Left lobe of liver (tissue), 2 donors: ENCODE results near the gene NET1. TPM values are rescaled to one million over a fixed set of nuclear protein-coding genes. Genes with fewer than 3 reads are reported as not detected.
"Not testable (repeated sequence)": the region's sequence is repeated elsewhere in the genome, so short reads cannot be mapped to it uniquely, and the experiment has no call there.

Source experiments
- ATAC-seq: fragments of 200-7000 bp; cut with Tn5 transposase; one replicate; pipeline ENCODE4 v1.9.1; 2020; ENCODE audit warnings: mild to moderate bottlenecking, moderate library complexity
- DNase-seq: peaks from one replicate; pipeline ENCODE4 v3.0.0-alpha.2; 2020; ENCODE audit warnings: low spot score
- total RNA-seq: library from RNA; stranded (reverse); gene quantifications from one replicate; pipeline ENCODE4 v1.2.1, GENCODE V29; 2021
- donor health status: DM: no; HTN: no; CAD: no; lungs with moderate emphysema.
- donor health status: DM: no; HTN: yes; CAD: no.

Gene NET1, protein sequence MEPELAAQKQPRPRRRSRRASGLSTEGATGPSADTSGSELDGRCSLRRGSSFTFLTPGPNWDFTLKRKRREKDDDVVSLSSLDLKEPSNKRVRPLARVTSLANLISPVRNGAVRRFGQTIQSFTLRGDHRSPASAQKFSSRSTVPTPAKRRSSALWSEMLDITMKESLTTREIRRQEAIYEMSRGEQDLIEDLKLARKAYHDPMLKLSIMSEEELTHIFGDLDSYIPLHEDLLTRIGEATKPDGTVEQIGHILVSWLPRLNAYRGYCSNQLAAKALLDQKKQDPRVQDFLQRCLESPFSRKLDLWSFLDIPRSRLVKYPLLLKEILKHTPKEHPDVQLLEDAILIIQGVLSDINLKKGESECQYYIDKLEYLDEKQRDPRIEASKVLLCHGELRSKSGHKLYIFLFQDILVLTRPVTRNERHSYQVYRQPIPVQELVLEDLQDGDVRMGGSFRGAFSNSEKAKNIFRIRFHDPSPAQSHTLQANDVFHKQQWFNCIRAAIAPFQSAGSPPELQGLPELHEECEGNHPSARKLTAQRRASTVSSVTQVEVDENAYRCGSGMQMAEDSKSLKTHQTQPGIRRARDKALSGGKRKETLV
- 58.9 TPM for total RNA-seq

DNA sequence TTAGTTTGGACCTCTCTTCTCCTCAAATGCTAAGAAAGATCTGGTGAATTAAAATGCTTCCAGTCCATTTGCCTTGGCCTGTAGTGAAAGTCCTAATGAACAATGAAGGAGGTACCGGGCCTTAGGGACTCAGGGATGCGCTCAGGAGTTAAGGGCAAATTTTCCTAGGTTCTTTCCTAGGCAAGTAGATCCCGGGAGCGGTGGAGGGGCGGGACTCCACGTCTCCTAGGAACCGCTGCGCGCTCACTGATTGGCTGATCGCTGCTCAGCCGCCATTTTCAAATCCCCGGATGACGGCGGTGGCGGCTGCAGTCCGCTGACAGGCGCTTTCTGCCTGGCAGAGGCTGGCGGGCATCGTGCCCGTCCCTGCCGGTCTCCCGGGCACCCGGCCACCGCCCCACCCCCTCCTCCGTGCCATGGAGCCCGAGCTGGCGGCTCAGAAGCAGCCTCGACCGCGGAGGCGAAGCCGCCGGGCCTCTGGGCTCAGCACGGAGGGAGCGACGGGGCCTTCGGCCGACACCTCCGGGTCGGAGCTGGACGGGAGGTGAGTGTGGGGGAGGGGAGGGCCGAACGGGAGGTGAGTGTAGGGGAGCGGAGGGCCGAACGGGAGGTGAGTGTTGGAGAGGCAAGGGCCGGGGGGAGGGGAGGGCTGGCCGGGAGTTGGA, at the start of gene NET1:
Gene NET1, plus strand, starts transcription at position 281 of the 665 bp plus-strand sequence. Its CDS starts 136 bp downstream, at position 417.
- peak; percentile 95 for ATAC-seq
- DNase-seq: peak; percentile 97

- no peak for DNase-seq
- no peak for ATAC-seq
Observed at GRCh38 chr10:5362873-5363272, 49.5 kb upstream of the NET1 start.

DNA sequence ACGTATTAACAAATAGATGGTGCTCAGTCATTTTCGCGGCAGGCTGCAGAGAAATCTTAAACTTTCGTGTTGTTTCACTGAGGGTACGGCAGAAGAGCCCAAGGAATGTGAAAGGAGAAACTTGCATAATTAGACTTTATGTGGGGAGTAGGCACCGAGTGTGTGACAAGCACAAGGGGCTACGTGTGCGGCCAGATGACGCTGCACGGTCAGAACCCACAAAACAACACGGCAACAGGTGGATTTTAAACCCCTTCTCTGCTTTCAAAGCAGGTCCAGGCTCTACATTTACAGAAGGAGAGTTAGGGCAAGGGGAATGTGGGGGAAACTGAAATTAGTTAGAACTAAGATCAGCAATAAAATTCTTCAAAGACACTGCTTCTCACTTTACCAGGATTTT, 48.0 kb upstream of the NET1 start:
- no peak for DNase-seq
- no peak for ATAC-seq

- ATAC-seq: no peak
- no peak for DNase-seq
Observed at GRCh38 chr10:5364890-5365338, 47.4 kb upstream of the NET1 start, which contains the start of gene UCN3. TSS of gene UCN3 (plus strand) at chr10:5364966. CDS start at chr10:5373721, 8,755 bp downstream.

- no peak for ATAC-seq
- DNase-seq: no peak
Observed at GRCh38 chr10:5365928-5366327, 46.4 kb upstream of the NET1 start.

DNA sequence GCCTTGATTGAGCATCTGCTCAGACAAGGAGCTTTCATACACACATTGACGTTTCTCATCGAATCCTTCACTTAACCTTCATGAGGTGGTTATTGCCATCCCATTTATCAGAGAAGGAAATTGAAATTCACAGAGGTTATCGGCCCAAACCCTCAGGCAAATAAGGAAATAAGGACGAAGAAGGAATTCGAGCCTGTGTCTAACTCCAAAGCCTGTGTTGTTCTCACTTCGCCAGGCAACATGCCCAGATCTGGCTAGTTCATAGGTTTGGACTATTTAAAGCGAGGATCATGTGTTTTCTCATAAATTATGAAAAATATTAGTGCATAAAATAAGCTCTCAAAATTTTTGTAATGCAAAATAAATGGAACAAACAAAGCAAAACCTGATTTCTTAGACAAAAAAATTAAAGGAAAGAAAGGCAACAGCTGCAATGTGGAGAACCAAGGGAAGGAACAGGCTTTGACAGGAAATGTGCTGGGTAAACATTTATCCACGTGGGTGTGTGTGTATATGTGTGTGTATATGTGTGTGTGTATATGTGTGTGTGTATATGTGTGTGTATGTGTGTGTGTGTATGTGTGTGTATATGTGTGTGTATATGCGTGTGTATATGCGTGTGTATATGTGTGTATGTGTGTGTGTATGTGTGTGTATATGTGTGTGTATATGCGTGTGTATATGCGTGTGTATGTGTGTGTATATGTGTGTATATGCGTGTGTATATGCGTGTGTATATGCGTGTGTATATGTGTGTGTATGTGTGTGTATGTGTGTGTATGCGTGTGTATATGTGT, 42.8 kb upstream of the NET1 start:
- no peak for ATAC-seq
- DNase-seq: no peak

GRCh38 chr10:5370493-5371352, 41.6 kb upstream of the NET1 start:
- no peak for ATAC-seq
- DNase-seq: no peak

GRCh38 chr10:5373307-5373706, 39.0 kb upstream of the NET1 start:
- ATAC-seq (no peak), DNase-seq (no peak)

DNA sequence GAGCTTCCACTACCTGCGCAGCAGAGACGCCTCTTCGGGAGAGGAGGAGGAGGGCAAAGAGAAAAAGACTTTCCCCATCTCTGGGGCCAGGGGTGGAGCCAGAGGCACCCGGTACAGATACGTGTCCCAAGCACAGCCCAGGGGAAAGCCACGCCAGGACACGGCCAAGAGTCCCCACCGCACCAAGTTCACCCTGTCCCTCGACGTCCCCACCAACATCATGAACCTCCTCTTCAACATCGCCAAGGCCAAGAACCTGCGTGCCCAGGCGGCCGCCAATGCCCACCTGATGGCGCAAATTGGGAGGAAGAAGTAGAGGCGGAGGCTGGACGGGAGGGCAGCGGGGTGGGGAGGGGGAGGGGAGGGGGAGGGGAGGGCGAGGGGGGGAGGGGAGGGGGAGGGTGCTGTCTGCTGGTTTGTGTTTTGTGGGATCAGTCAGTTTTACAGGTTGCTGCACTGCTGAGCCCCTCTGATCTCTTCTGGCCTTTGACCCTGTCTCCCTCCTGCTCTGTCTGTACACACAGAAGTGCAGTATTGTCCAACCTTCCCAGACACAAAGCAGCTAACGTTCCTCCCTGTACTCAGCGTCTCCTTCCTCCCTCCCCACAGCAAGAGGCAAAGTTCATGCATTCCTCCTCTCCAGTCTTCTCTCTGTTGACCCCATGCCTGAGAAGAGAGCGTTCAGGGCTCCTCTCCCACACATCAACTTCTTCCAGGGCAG, 38.3 kb upstream of the NET1 start:
- ATAC-seq (no peak), DNase-seq (no peak)

DNA sequence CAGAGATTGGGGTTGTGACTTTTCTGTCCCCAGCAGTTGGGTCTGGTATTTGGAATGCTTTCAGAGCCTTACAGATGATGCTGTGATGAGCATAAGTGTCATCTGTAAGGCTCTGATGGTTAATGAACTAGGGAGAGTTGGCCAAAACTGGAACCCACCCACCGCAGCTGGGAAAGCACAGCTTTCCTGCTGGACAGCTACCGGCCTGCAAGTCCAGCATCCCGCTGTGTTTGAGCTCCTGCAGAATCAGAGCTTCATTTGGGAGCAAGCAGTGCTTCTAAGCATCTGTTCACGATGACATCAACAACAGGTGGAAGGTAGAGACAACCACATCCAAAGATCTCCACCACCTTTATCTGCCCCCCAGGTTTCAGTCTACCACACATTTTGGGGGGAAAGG, 35.9 kb upstream of the NET1 start:
- DNase-seq: no peak
- ATAC-seq: no peak

DNA sequence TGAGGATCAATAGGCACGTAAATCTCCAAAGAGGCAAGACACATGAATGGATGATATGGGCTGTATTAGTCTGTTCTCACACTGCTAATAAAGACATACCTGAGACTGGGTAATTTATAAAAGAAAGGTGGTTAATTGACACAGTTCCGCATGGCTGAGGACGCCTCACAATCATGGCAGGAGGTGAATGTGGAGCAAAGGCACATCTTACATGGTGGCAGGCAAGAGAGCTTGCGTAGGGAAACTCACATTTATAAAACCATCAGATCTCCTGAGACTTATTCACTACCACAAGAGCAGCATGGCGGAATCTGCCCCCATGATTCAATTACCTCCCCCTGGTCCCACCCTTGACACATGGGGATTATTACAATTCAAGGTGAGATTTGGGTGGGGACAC, 33.2 kb upstream of the NET1 start:
- not testable (repeated sequence) for ATAC-seq, DNase-seq

DNA sequence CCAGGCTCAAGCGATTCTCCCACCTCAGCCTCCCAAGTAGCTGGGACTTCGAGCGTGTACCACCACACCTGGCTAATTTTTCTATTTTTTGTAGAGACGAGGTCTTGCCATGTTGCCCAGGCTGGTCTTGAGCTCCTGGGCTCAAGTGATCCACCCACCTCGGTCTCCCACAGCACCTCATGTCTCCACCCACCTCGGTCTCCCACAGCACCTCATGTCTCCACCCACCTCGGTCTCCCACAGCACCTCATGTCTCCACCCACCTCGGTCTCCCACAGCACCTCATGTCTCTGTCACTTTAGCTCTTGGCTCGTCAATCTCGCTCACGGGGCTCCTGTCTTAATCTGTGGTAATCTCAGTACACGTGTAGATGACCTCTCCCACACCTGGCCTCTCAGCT, 32.0 kb upstream of the NET1 start:
- DNase-seq, ATAC-seq: not testable (repeated sequence)

DNA sequence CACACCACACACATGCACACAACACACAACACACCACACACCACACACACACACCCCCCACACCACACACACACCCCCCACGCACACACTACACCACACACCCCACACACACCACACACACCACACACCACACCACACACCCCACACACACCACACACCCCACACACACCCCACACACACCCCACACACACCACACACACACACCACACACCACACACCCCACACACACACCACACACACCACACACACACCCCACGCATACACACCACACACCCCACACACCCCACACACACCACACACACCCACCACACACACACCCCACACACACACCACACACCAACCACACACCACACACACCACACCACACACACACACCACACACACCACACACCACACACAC, 31.2 kb upstream of the NET1 start:
- no peak for DNase-seq
- no peak for ATAC-seq

GRCh38 chr10:5385224-5385623, 27.1 kb upstream of the NET1 start:
- ATAC-seq: no peak
- DNase-seq: no peak

DNA sequence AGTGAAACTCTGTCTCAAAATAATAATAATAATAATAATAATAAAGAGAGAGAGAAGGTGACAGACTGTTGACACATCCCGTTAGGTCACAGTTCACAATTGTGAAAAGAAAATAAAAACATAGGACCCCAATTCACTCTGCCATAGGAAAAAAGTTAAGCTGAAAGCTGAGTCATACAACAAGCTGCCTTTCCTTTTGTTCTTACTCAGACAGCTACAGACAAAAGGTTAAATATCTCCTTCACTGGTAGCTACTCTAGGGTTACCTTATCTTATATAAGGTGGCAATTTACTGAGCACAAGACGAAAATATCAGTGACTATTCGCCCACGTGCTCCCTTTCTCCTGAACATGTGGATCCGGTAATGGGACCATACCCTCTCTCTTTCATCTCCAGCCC, 25.2 kb upstream of the NET1 start:
- no peak for ATAC-seq
- no peak for DNase-seq

DNA sequence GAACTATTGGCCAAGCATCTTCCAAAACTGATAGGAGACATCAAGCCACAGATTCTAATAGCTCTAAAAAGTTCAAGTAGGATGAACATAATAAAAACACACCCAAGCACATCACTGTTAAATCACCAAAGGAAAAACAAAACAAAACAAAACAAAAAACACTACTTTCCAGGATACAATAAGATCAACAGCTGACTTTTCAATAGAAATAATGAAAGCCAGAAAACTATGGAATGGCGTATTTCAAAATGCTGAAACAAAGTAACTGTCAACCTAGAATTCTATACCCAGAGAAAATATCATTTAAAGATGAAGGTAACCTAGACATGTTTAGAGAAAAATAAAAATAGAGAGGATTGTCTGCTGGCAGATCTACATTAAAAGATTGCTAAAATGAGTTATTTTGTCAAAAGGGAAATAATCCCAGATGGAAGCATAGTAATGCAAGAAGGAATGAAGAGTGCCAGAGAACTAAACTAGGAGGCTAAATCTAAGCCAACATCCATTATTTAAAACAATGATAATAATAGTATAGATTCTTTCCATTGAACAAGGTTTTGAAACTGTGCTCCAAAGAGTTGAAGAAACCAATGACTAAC, 21.7 kb upstream of the NET1 start:
- DNase-seq (no peak), ATAC-seq (no peak)

DNA sequence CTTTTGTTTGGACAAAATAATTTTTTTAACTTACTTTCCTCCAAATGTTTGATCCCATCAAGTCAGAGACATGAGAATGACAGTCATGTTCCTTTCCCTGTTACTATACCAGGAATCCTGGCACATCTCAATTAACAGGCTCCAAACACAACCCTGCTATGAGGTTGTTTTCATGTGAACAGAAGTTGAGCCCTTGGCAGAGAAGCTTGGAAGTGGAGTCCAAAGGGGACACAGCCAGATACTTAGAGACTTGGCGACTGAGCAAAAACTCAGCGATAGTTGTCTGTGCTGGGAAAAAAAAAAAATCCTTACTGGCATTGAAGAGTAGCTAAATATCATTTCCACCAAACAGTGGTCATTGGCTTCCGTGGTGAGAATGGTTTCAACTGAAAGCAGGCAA, 20.6 kb upstream of the NET1 start:
- DNase-seq (no peak), ATAC-seq (no peak)

GRCh38 chr10:5393529-5393928, 18.8 kb upstream of the NET1 start:
- DNase-seq (no peak), ATAC-seq (no peak)

DNA sequence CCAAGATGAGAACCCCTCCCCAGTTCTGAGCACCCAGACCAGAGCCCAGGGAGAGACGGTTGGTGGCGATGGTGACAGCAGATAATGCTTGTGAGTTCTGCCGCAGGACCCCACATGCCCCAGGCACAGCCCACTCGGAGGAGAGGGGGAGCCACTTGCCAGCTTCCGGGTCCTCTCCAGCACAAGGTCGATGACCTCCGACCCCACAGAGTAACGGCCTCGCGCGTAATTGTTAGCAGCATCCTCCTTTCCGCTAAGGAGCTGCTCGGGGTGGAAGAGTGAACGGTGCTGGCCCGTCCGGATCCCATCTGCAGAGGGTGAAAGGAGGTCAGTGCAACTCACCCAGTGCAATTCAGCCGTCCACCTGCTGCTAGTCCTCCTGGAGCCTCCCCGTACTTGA, 17.2 kb upstream of the NET1 start:
- DNase-seq: no peak
- ATAC-seq: no peak
